Hepatocyte (in vitro differentiated cells): ENCODE results near the gene PLEKHM3. TPM values are rescaled to one million over a fixed set of nuclear protein-coding genes. Genes with fewer than 3 reads are reported as not detected.

Experiments
- DNase-seq: peaks from one replicate; pipeline ENCODE4 v3.0.0-alpha.2; 2016; ENCODE audit warnings: low spot score
- H2AFZ ChIP-seq: fragments of 200-600 bp; sonication (generic); 2 replicates; pipeline ENCODE4 v1.6.0; 2016; ENCODE audit warnings: antibody characterized with exemption, mild to moderate bottlenecking
- H3K27ac ChIP-seq: fragments of 200-600 bp; sonication (generic); 2 replicates; pipeline ENCODE4 v1.5.1; 2016; ENCODE audit warnings: mild to moderate bottlenecking
- H3K27me3 ChIP-seq: fragments of 200-600 bp; sonication (generic); 2 replicates; pipeline ENCODE4 v1.6.1; 2016
- H3K36me3 ChIP-seq: fragments of 200-600 bp; sonication (generic); replicated peaks from 2 replicates; pipeline ENCODE4 v1.5.1; 2016; ENCODE audit warnings: low read depth; ENCODE audit not compliant: insufficient read depth
- H3K4me1 ChIP-seq: fragments of 200-600 bp; sonication (generic); 2 replicates; pipeline ENCODE4 v1.5.1; 2016; ENCODE audit warnings: mild to moderate bottlenecking, moderate library complexity; ENCODE audit not compliant: insufficient read depth
- H3K4me2 ChIP-seq: fragments of 200-600 bp; sonication (generic); 2 replicates; pipeline ENCODE4 v1.6.0; 2016
- H3K4me3 ChIP-seq: fragments of 200-600 bp; sonication (generic); 2 replicates; pipeline ENCODE4 v1.5.1; 2016; ENCODE audit warnings: mild to moderate bottlenecking
- H3K79me2 ChIP-seq: fragments of 200-600 bp; sonication (generic); 2 replicates; pipeline ENCODE4 v1.6.0; 2017; ENCODE audit warnings: mild to moderate bottlenecking
- H3K9me2 ChIP-seq: fragments of 200-600 bp; sonication (generic); replicated peaks from 2 replicates; pipeline ENCODE4 v1.6.0; 2017; ENCODE audit warnings: mild to moderate bottlenecking; ENCODE audit not compliant: insufficient read depth
- H3K9me3 ChIP-seq: fragments of 200-600 bp; sonication (generic); 2 replicates; pipeline ENCODE4 v1.5.1; 2016; ENCODE audit warnings: low read depth, mild to moderate bottlenecking
- H4K20me1 ChIP-seq: fragments of 200-600 bp; sonication (generic); 2 replicates; pipeline ENCODE4 v1.6.0; 2016; ENCODE audit warnings: mild to moderate bottlenecking; ENCODE audit not compliant: insufficient read depth, poor library complexity, severe bottlenecking
- EZH2 ChIP-seq: fragments of 200-600 bp; sonication (generic); IDR thresholded peaks from 2 replicates; pipeline ENCODE4 v1.6.1; 2016; ENCODE audit warnings: antibody characterized with exemption, mild to moderate bottlenecking, borderline replicate concordance
- EZH2phosphoT487 ChIP-seq: fragments of 200-600 bp; sonication (generic); IDR thresholded peaks from one replicate; pipeline ENCODE4 v1.6.1; 2018; ENCODE audit warnings: antibody characterized with exemption, mild to moderate bottlenecking, low read depth, moderate library complexity; ENCODE audit not compliant: unreplicated experiment, severe bottlenecking
- WGBS: methylation state at CpG from one replicate; pipeline ENCODE4 v1.1.6; 2016; ENCODE audit warnings: low lambda C conversion rate; ENCODE audit errors: missing lambda C conversion rate; 5-methylcytosine and 5-hydroxymethylcytosine counted together
- polyA plus RNA-seq: library from polyadenylated mRNA; unstranded; fragments of >200 nt; fragmentation: Nextera tagmentation; extraction: Ambion mirVana; gene quantifications from 2 replicates; pipeline ENCODE4 v1.2.1, GENCODE V29; 2016
- total RNA-seq: library from RNA; depleted of rRNA; stranded (reverse); fragments of >200 nt; gene quantifications from 2 replicates; pipeline ENCODE4 v1.2.3, GENCODE V29; 2014
- TF ChIP-seq, protein P1 (sequence below): fragments of 200-600 bp; sonication (generic); IDR thresholded peaks from 2 replicates; pipeline ENCODE4 v1.5.1; 2016; ENCODE audit warnings: antibody characterized with exemption, mild to moderate bottlenecking; ENCODE audit not compliant: poor library complexity

Gene PLEKHM3
- total and polyA plus RNA-seq, 2 experiments from 2014 or later: 4.2 to 11.1 TPM

DNA sequence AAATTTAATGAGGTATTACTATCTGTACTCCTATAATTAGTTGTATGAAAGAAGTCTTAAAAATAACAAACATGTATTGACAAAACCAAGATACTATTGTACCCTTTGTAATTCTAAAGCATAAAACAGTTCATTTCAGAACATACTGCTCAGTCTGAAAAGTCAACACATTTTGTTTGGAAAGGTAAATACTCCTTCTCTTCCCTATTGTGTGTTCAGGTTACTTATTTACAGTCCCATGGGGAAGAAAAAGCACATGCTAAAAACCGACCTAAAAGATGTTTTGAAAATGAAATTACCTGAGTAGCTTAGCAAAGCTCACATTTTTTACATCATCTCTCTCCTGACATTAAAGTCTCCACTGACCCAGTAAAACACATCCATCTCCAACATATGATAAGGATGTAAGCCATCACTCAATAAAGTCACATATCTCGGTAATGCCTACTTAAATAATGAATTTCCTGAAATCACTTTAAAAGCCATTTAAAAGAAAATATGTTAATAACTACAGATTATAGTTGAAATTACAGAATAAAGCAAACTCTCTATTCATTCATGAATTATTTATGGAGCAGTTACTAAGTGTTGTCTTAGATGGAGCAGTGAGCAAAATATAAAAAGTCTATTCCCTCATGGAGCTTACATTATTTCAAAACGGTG is 180.0 kb downstream of the PLEKHM3 start:
- 23% methylated on average over 3 of the region's 3 CpGs for WGBS

DNA sequence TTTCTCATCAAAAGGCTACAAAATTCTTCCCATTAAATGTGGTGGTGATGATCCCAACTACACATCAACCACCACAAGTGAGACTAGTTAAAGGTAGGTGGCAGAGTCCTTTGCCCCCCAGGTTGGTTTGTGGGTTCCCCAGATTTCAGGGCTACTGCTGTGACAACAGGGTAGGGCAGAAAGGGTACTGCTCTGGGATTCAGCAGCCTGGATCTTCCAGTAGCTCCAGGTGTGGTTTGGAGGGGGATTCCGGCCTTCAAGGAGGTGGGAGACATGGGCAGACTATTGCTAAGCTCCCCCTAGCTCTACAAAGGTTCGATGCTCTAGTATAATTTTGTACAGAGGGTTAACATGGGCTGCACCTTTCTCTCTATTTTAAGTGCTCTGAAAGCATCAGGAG is 180.7 kb downstream of the PLEKHM3 start:
- no peak overlapping the region for H3K4me2 ChIP-seq

More for the DNA sequence above, 180.0 kb downstream of the PLEKHM3 start:
- Histone ChIP-seq H3K4me3 (no peak overlapping the region), H3K9me2 (no peaks in the 10 kb centered on the region), H3K27ac (peak overlapping the region; percentile 94), H3K36me3 (no peaks in the 10 kb centered on the region), H3K4me2 (peak overlapping the region; percentile 18), H3K79me2 (no peaks in the 10 kb centered on the region), H4K20me1 (no peaks in the 10 kb centered on the region), H3K4me1 (peaks cover 25% of the 10 kb centered on the region), H3K27me3 (no peaks in the 10 kb centered on the region), H2AFZ (no peak overlapping the region), H3K9me3 (no peaks in the 10 kb centered on the region)
- DNase-seq: no peak
- TF ChIP-seq EZH2 (no peak), EZH2phosphoT487 (no peak)
- TF ChIP-seq, protein P1, sequence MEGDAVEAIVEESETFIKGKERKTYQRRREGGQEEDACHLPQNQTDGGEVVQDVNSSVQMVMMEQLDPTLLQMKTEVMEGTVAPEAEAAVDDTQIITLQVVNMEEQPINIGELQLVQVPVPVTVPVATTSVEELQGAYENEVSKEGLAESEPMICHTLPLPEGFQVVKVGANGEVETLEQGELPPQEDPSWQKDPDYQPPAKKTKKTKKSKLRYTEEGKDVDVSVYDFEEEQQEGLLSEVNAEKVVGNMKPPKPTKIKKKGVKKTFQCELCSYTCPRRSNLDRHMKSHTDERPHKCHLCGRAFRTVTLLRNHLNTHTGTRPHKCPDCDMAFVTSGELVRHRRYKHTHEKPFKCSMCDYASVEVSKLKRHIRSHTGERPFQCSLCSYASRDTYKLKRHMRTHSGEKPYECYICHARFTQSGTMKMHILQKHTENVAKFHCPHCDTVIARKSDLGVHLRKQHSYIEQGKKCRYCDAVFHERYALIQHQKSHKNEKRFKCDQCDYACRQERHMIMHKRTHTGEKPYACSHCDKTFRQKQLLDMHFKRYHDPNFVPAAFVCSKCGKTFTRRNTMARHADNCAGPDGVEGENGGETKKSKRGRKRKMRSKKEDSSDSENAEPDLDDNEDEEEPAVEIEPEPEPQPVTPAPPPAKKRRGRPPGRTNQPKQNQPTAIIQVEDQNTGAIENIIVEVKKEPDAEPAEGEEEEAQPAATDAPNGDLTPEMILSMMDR: no peak

DNA sequence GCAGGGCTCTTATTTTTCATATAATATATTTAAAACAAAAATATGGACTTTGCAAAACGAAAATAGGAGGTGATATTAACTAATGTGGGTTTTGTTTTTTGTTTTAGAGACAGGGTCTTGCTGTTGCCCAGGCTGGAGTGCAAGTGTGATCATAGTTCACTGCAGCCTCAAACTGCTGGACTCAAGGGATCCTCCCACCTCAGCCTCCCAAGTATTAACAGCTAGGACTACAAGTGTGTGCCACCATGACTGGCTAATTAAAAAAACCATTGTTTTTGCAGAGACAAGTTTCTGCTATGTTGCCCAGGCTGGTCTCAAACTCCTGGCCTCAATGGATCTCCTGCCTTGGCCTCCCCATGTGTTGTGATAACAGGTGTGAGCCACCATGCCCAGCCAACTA is 185.2 kb downstream of the PLEKHM3 start:
- TF ChIP-seq EZH2phosphoT487 (no peak), EZH2 (no peak)
- TF ChIP-seq, protein P1: no peak
- Histone ChIP-seq H3K4me2 (no peak overlapping the region), H3K27ac (no peak overlapping the region), H3K27me3 (no peaks in the 10 kb centered on the region), H3K9me2 (no peaks in the 10 kb centered on the region), H4K20me1 (no peaks in the 10 kb centered on the region), H3K36me3 (no peaks in the 10 kb centered on the region), H3K79me2 (no peaks in the 10 kb centered on the region), H3K4me1 (peaks cover 6% of the 10 kb centered on the region), H3K9me3 (no peaks in the 10 kb centered on the region), H2AFZ (no peak overlapping the region), H3K4me3 (no peak overlapping the region)
- WGBS: 81% methylated on average over 1 of the region's 1 CpG
- DNase-seq: no peak

More for the DNA sequence above, 180.7 kb downstream of the PLEKHM3 start:
- Histone ChIP-seq H3K4me1 (peaks cover 25% of the 10 kb centered on the region), H3K27ac (peak overlapping the region; percentile 62), H3K4me3 (no peak overlapping the region), H3K9me3 (no peaks in the 10 kb centered on the region), H3K36me3 (no peaks in the 10 kb centered on the region), H4K20me1 (no peaks in the 10 kb centered on the region), H3K27me3 (no peaks in the 10 kb centered on the region), H2AFZ (no peak overlapping the region), H3K9me2 (no peaks in the 10 kb centered on the region), H3K79me2 (no peaks in the 10 kb centered on the region)
- 85% methylated on average over 2 of the region's 2 CpGs for WGBS
- no peak for TF ChIP-seq EZH2phosphoT487
- TF ChIP-seq, protein P1: no peak
- no peak for TF ChIP-seq EZH2
- DNase-seq: no peak
